Measurements from ENCODE around the gene ARVCF.

GRCh38 chr22:19958083-19959042 lies 58.3 kb downstream of the ARVCF start:
- TF ChIP-seq CTCF (IDR thresholded peaks at IDR 0.05) (no peak), POLR2A (IDR thresholded peaks at IDR 0.05) (no peak)
